Right atrium auricular region (tissue), 2 donors: ENCODE measurements around the gene TCHP. TPM values are rescaled to one million over a fixed set of nuclear protein-coding genes. Genes with fewer than 3 reads are reported as not detected.

Source experiments
- DNase-seq: peaks from one replicate; pipeline ENCODE4 v3.0.0-alpha.2; 2019; ENCODE audit warnings: low spot score
- H3K27ac ChIP-seq, 2 donors: fragments of 200-600 bp; sonication (generic); 1 replicate in 1 of 2; 2 replicates in 1 of 2; pipeline ENCODE4 v1.5.1; 2016 to 2019
- H3K27me3 ChIP-seq, 2 donors: fragments of 200-600 bp; sonication (generic); one replicate each; pipeline versions ENCODE4 v1.5.1 to v1.6.0; 2017 to 2019
- H3K36me3 ChIP-seq: fragments of 200-600 bp; sonication (generic); one replicate; pipeline ENCODE4 v1.5.1; 2016
- H3K4me1 ChIP-seq, 2 donors: fragments of 200-600 bp; sonication (generic); one replicate each; pipeline versions ENCODE4 v1.5.1 to v1.6.0; 2017 to 2019
- H3K4me3 ChIP-seq, 2 donors: fragments of 200-600 bp; sonication (generic); 1 replicate in 1 of 2; 2 replicates in 1 of 2; pipeline ENCODE4 v1.5.1; 2017 to 2019; ENCODE audit warnings: mild to moderate bottlenecking in 1 of 2, moderate library complexity in 1 of 2
- H3K9me3 ChIP-seq, 2 donors: fragments of 200-600 bp; sonication (generic); one replicate each; pipeline ENCODE4 v1.5.1; 2019
- CTCF ChIP-seq, 2 donors: fragments of 200-600 bp; sonication (generic); IDR thresholded peaks; one replicate each; pipeline ENCODE4 v1.5.1; 2019; ENCODE audit warnings: antibody characterized with exemption in 2 of 2
- total RNA-seq, 2 donors: library from RNA; depleted of rRNA; stranded (reverse); fragments of >200 nt; gene quantifications; one replicate each; pipeline ENCODE4 v1.1.0, GENCODE V29; 2016

Gene TCHP
- total RNA-seq, 2 donors from 2014 or later: 6.4 to 9.4 TPM

- Histone ChIP-seq H3K27ac (no peak overlapping the region), H3K27me3 (no peaks in the 10 kb centered on the region), H3K4me3 (no peak overlapping the region), H3K4me1 (no peaks in the 10 kb centered on the region), H3K9me3 (no peaks in the 10 kb centered on the region), H3K36me3 (peaks cover 61% of the 10 kb centered on the region)
- no peak for DNase-seq
- no peak for TF ChIP-seq CTCF (IDR thresholded peaks at IDR 0.05)
Observed at GRCh38 chr12:109930028-109930800, 30.1 kb downstream of the TCHP start.

- no peaks in the 10 kb centered on the region for H3K9me3 ChIP-seq
- no peak overlapping the region for H3K27ac ChIP-seq
- no peak overlapping the region for H3K4me3 ChIP-seq
- peaks cover 69% of the 10 kb centered on the region for H3K36me3 ChIP-seq
- H3K4me1 ChIP-seq: no peaks in the 10 kb centered on the region
- DNase-seq: no peak
- H3K27me3 ChIP-seq: no peaks in the 10 kb centered on the region
- TF ChIP-seq CTCF (IDR thresholded peaks at IDR 0.05): no peak
Observed at GRCh38 chr12:109931143-109931542, 31.1 kb downstream of the TCHP start.

- Histone ChIP-seq H3K9me3 (no peaks in the 10 kb centered on the region), H3K4me1 (no peaks in the 10 kb centered on the region), H3K27me3 (no peaks in the 10 kb centered on the region), H3K27ac (peak overlapping the region; percentile 25 to 43), H3K36me3 (peaks cover 81% of the 10 kb centered on the region), H3K4me3 (no peak overlapping the region)
- TF ChIP-seq CTCF (IDR thresholded peaks at IDR 0.05): no peak
- DNase-seq: peak; percentile 88
Observed at GRCh38 chr12:109932878-109933503, 32.9 kb downstream of the TCHP start.

GRCh38 chr12:109934026-109934425, 34.0 kb downstream of the TCHP start:
- peak in 1 of 2 donors; percentile 33 for TF ChIP-seq CTCF (IDR thresholded peaks at IDR 0.05)
- H3K9me3 ChIP-seq: no peaks in the 10 kb centered on the region
- no peaks in the 10 kb centered on the region for H3K4me1 ChIP-seq
- H3K36me3 ChIP-seq: peaks cover 91% of the 10 kb centered on the region
- no peaks in the 10 kb centered on the region for H3K27me3 ChIP-seq
- no peak overlapping the region for H3K27ac ChIP-seq
- DNase-seq: no peak
- H3K4me3 ChIP-seq: no peak overlapping the region

GRCh38 chr12:109937371-109937770, 37.3 kb downstream of the TCHP start:
- Histone ChIP-seq H3K4me3 (no peak overlapping the region), H3K27ac (no peak overlapping the region), H3K4me1 (no peaks in the 10 kb centered on the region), H3K27me3 (no peaks in the 10 kb centered on the region), H3K36me3 (peaks cover 68% of the 10 kb centered on the region), H3K9me3 (no peaks in the 10 kb centered on the region)
- no peak for TF ChIP-seq CTCF (IDR thresholded peaks at IDR 0.05)
- no peak for DNase-seq
